Liver (tissue), 9 donors: ENCODE measurements around the gene PDE4B. TPM values are rescaled to one million over a fixed set of nuclear protein-coding genes. Genes with fewer than 3 reads are reported as not detected.

Experiments
- DNase-seq: peaks from one replicate; pipeline ENCODE4 v3.0.0-alpha.2; 2017; ENCODE audit warnings: low spot score
- H3K27ac ChIP-seq, 2 donors: one replicate each; pipeline ENCODE4 v1.7.0; 2013; ENCODE audit warnings: inconsistent platforms in 2 of 2, low read length in 2 of 2, control low read depth in 1 of 2, low read depth in 1 of 2, mild to moderate bottlenecking in 1 of 2
- H3K27me3 ChIP-seq, 4 donors: one replicate each; pipeline versions ENCODE4 v1.6.1 to v1.7.0; 2013; ENCODE audit warnings: low read length in 3 of 4, inconsistent platforms in 1 of 4, mild to moderate bottlenecking in 1 of 4, moderate library complexity in 1 of 4; ENCODE audit not compliant: control insufficient read depth in 4 of 4, insufficient read depth in 4 of 4
- H3K36me3 ChIP-seq, 4 donors: one replicate each; pipeline versions ENCODE4 v1.6.1 to v1.7.0; 2013; ENCODE audit warnings: low read length in 3 of 4, mild to moderate bottlenecking in 3 of 4, low read depth in 1 of 4, moderate library complexity in 1 of 4; ENCODE audit not compliant: control insufficient read depth in 4 of 4, insufficient read depth in 3 of 4
- H3K4me1 ChIP-seq, 4 donors: one replicate each; pipeline versions ENCODE4 v1.6.1 to v1.7.0; 2013; ENCODE audit warnings: low read length in 3 of 4, mild to moderate bottlenecking in 3 of 4, moderate library complexity in 1 of 4; ENCODE audit not compliant: control insufficient read depth in 4 of 4, insufficient read depth in 4 of 4
- H3K4me3 ChIP-seq, 3 donors: one replicate each; pipeline versions ENCODE4 v1.6.1 to v1.7.0; 2013; ENCODE audit warnings: low read length in 3 of 3, control low read depth in 1 of 3, low read depth in 1 of 3, mild to moderate bottlenecking in 1 of 3
- H3K9ac ChIP-seq, 2 donors: one replicate each; pipeline ENCODE4 v1.7.0; 2013; ENCODE audit warnings: low read length in 2 of 2, mild to moderate bottlenecking in 2 of 2, moderate library complexity in 2 of 2, control low read depth in 1 of 2, low read depth in 1 of 2
- H3K9me3 ChIP-seq, 4 donors: one replicate each; pipeline versions ENCODE4 v1.6.1 to v1.7.0; 2013; ENCODE audit warnings: low read length in 3 of 4; ENCODE audit not compliant: control insufficient read depth in 4 of 4
- EGR1 ChIP-seq, 2 donors: IDR thresholded peaks; 2 replicates each; pipeline ENCODE4 v1.6.1; 2016 to 2018; ENCODE audit warnings: antibody characterized with exemption in 2 of 2, low read depth in 2 of 2
- FOXA1 ChIP-seq: IDR thresholded peaks from 2 replicates; pipeline ENCODE4 v1.6.1; 2016; ENCODE audit warnings: antibody characterized with exemption
- FOXA2 ChIP-seq: IDR thresholded peaks from 2 replicates; pipeline ENCODE4 v1.6.1; 2016; ENCODE audit warnings: antibody characterized with exemption
- GABPA ChIP-seq, 2 donors: IDR thresholded peaks in 1 of 2; conservative IDR thresholded peaks in 1 of 2; 2 replicates each; pipeline ENCODE4 v1.6.1; 2016; ENCODE audit warnings: antibody characterized with exemption in 2 of 2, mild to moderate bottlenecking in 1 of 2, moderate library complexity in 1 of 2
- HNF4A ChIP-seq, 2 donors: conservative IDR thresholded peaks; 2 replicates each; pipeline ENCODE4 v1.6.1; 2016; ENCODE audit warnings: antibody characterized with exemption in 2 of 2, mild to moderate bottlenecking in 2 of 2
- HNF4G ChIP-seq: IDR thresholded peaks from 2 replicates; pipeline ENCODE4 v1.6.1; 2016; ENCODE audit warnings: antibody characterized with exemption
- JUND ChIP-seq, 2 donors: IDR thresholded peaks; 2 replicates each; pipeline ENCODE4 v1.6.1; 2016; ENCODE audit warnings: antibody characterized with exemption in 2 of 2
- NR2F2 ChIP-seq: IDR thresholded peaks from 2 replicates; pipeline ENCODE4 v1.6.1; 2016; ENCODE audit warnings: antibody characterized with exemption
- RAD21 ChIP-seq, 2 donors: IDR thresholded peaks; 2 replicates each; pipeline ENCODE4 v1.6.1; 2016; ENCODE audit warnings: antibody characterized with exemption in 2 of 2, mild to moderate bottlenecking in 2 of 2
- RXRA ChIP-seq, 2 donors: IDR thresholded peaks; 2 replicates each; pipeline ENCODE4 v1.6.1; 2017 to 2018; ENCODE audit warnings: antibody characterized with exemption in 2 of 2, mild to moderate bottlenecking in 1 of 2
- SP1 ChIP-seq: IDR thresholded peaks from 2 replicates; pipeline ENCODE4 v1.6.1; 2018; ENCODE audit warnings: antibody characterized with exemption, mild to moderate bottlenecking
- TAF1 ChIP-seq: conservative IDR thresholded peaks from 2 replicates; pipeline ENCODE4 v1.6.1; 2016; ENCODE audit warnings: antibody characterized with exemption, mild to moderate bottlenecking
- YY1 ChIP-seq: IDR thresholded peaks from 2 replicates; pipeline ENCODE4 v1.6.1; 2016; ENCODE audit warnings: antibody characterized with exemption, mild to moderate bottlenecking
- WGBS: extraction: QIAGEN DNeasy Blood & Tissue Kit; methylation state at CpG from one replicate; pipeline ENCODE4 v1.1.7; 2013; 5-methylcytosine and 5-hydroxymethylcytosine counted together
- polyA plus RNA-seq, 2 donors: library from polyadenylated mRNA; stranded (reverse) in 1 of 2; unstranded in 1 of 2; fragments of 200-250 nt in 1 of 2; fragments of >200 nt in 1 of 2; fragmentation: Nextera tagmentation in 1 of 2; extraction: Ambion mirVana in 1 of 2; gene quantifications; one replicate each; pipeline versions ENCODE4 v1.2.1 to v1.2.3, GENCODE V29; 2013 to 2015
- total RNA-seq, 2 donors: library from RNA; depleted of rRNA; stranded (reverse); fragments of >200 nt; gene quantifications; one replicate each; pipeline ENCODE4 v1.2.3, GENCODE V29; 2014
- TF ChIP-seq, protein P1 (sequence below): IDR thresholded peaks from 2 replicates; pipeline ENCODE4 v1.6.1; 2016; ENCODE audit warnings: antibody characterized with exemption, mild to moderate bottlenecking
- TF ChIP-seq, protein P2 (sequence below): IDR thresholded peaks from 2 replicates; pipeline ENCODE4 v1.6.1; 2016; ENCODE audit warnings: antibody characterized with exemption
- TF ChIP-seq, protein P3 (sequence below): IDR thresholded peaks from 2 replicates; pipeline ENCODE4 v1.6.1; 2016; ENCODE audit warnings: antibody characterized with exemption
- TF ChIP-seq, protein P4 (sequence below): IDR thresholded peaks from 2 replicates; pipeline ENCODE4 v1.6.1; 2016; ENCODE audit warnings: antibody characterized with exemption
- TF ChIP-seq, protein P5 (sequence below): fragments of 150-350 bp; IDR thresholded peaks from 2 replicates; pipeline ENCODE4 v1.5.1; 2017; ENCODE audit warnings: improper control_type of control experiment, low read depth, low read length; ENCODE audit not compliant: missing input control
- donor health status: healthy.
- donor health status: healthy.
- donor health status: healthy.
- donor health status: healthy.
- donor health status: healthy.

The PDE4B gene
- total and polyA plus RNA-seq, 4 donors: 1.9 to 3.9 (median 2.7) TPM

DNA sequence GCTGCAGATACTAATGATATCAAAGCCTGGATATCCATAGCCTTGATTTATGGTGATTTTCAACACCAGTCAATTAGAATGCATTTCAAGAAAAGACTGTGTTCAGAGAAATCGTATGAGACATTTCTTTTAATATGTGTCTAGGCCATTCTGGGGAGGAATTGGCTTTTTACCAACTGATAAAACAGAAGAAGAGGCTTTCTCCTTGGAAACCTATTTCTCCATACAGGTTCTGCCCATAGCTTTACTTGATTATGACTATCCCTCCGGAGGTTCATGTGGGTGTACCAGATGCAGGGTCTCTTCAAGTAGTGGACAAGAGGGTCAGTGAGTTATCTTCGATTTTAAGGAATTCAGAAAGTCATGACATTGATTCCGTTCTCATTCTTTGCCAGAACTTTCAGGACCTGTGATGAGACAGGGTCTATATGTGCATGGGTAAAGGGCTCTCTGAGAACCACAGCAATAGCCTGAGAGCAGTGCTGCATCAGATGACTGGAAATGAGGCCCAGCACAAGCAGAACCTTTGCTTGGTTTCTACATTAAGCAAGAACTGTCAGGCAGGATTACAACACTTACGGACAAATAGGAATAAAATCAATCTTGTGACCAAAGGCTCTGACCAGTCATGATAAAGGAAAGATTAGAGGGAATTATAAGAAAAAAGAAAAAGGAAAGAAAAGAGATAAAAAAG is 477.6 kb downstream of the PDE4B start (continued):
- TF ChIP-seq, protein P1, sequence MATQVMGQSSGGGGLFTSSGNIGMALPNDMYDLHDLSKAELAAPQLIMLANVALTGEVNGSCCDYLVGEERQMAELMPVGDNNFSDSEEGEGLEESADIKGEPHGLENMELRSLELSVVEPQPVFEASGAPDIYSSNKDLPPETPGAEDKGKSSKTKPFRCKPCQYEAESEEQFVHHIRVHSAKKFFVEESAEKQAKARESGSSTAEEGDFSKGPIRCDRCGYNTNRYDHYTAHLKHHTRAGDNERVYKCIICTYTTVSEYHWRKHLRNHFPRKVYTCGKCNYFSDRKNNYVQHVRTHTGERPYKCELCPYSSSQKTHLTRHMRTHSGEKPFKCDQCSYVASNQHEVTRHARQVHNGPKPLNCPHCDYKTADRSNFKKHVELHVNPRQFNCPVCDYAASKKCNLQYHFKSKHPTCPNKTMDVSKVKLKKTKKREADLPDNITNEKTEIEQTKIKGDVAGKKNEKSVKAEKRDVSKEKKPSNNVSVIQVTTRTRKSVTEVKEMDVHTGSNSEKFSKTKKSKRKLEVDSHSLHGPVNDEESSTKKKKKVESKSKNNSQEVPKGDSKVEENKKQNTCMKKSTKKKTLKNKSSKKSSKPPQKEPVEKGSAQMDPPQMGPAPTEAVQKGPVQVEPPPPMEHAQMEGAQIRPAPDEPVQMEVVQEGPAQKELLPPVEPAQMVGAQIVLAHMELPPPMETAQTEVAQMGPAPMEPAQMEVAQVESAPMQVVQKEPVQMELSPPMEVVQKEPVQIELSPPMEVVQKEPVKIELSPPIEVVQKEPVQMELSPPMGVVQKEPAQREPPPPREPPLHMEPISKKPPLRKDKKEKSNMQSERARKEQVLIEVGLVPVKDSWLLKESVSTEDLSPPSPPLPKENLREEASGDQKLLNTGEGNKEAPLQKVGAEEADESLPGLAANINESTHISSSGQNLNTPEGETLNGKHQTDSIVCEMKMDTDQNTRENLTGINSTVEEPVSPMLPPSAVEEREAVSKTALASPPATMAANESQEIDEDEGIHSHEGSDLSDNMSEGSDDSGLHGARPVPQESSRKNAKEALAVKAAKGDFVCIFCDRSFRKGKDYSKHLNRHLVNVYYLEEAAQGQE: peak; percentile 85
- TF ChIP-seq, protein P2, sequence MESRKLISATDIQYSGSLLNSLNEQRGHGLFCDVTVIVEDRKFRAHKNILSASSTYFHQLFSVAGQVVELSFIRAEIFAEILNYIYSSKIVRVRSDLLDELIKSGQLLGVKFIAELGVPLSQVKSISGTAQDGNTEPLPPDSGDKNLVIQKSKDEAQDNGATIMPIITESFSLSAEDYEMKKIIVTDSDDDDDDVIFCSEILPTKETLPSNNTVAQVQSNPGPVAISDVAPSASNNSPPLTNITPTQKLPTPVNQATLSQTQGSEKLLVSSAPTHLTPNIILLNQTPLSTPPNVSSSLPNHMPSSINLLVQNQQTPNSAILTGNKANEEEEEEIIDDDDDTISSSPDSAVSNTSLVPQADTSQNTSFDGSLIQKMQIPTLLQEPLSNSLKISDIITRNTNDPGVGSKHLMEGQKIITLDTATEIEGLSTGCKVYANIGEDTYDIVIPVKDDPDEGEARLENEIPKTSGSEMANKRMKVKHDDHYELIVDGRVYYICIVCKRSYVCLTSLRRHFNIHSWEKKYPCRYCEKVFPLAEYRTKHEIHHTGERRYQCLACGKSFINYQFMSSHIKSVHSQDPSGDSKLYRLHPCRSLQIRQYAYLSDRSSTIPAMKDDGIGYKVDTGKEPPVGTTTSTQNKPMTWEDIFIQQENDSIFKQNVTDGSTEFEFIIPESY: peak; percentile 85
- peak; percentile 33 for TF ChIP-seq FOXA2

DNA sequence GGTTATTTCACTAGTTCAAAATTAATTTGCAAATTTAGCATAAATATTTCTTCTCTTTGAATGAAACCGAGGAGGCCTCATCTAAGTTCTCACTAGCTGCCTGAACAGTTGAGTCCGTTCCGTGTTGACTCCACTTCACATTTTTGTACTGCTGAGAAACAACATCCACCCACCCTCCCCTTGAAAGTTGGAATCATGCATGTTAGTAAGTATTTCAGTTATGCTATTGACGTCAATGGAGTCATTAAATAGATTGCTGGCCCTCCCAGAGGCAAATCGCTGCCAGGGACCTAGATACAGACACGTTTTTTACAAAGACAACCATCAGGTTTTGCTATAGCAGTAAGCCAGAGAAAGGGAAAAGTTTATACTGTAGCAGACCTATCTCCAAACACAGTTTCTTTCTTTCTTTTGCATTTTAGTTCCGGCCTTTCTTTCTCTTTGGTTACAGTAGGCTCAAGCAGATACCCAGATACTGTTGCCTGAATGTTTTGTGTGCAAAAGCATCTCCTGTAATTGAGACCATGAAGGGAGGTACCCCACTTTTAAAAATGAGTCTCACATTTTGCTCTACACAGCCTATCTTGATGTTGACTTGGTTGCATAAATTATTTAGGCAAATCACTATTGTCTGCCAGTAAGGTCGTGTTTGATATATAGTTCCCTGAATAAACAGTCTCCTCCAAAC is 478.7 kb downstream of the PDE4B start:
- H3K27me3 ChIP-seq: no peaks in the 10 kb centered on the region
- peak overlapping the region; percentile 56 to 72 for H3K27ac ChIP-seq
- no peak overlapping the region for H3K4me3 ChIP-seq
- H3K9ac ChIP-seq: no peak overlapping the region
- H3K4me1 ChIP-seq: peaks cover 0 to 9% (median 5%) of the 10 kb centered on the region in 4 donors
- 28% methylated on average over 8 of the region's 8 CpGs for WGBS
- peak in 1 of 2 donors; percentile 55 for TF ChIP-seq EGR1 (IDR thresholded peaks at IDR 0.05; ENCODE audit: low read depth in 2 of 2)
- TF ChIP-seq YY1: peak; percentile 80
- peak; percentile 16 for TF ChIP-seq HNF4G
- TF ChIP-seq, protein P3, sequence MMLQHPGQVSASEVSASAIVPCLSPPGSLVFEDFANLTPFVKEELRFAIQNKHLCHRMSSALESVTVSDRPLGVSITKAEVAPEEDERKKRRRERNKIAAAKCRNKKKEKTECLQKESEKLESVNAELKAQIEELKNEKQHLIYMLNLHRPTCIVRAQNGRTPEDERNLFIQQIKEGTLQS: peak; percentile 14
- no peak for TF ChIP-seq FOXA1
- peak; percentile 75 for TF ChIP-seq SP1
- TF ChIP-seq, protein P4, sequence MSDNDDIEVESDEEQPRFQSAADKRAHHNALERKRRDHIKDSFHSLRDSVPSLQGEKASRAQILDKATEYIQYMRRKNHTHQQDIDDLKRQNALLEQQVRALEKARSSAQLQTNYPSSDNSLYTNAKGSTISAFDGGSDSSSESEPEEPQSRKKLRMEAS: peak; percentile 71
- peak; percentile 49 for TF ChIP-seq FOXA2
- TF ChIP-seq NR2F2: peak; percentile 75
- TF ChIP-seq JUND (IDR thresholded peaks at IDR 0.05): peak; percentile 47 to 58
- TF ChIP-seq, protein P2: peak; percentile 79
- no peak for TF ChIP-seq GABPA (IDR thresholded peaks at IDR 0.05 in 1 of 2, conservative IDR thresholded peaks at IDR 0.05 in 1 of 2)
- TF ChIP-seq, protein P5, sequence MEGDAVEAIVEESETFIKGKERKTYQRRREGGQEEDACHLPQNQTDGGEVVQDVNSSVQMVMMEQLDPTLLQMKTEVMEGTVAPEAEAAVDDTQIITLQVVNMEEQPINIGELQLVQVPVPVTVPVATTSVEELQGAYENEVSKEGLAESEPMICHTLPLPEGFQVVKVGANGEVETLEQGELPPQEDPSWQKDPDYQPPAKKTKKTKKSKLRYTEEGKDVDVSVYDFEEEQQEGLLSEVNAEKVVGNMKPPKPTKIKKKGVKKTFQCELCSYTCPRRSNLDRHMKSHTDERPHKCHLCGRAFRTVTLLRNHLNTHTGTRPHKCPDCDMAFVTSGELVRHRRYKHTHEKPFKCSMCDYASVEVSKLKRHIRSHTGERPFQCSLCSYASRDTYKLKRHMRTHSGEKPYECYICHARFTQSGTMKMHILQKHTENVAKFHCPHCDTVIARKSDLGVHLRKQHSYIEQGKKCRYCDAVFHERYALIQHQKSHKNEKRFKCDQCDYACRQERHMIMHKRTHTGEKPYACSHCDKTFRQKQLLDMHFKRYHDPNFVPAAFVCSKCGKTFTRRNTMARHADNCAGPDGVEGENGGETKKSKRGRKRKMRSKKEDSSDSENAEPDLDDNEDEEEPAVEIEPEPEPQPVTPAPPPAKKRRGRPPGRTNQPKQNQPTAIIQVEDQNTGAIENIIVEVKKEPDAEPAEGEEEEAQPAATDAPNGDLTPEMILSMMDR: no peak
- TF ChIP-seq RAD21 (IDR thresholded peaks at IDR 0.05): peak; percentile 60 to 62
- no peak for TF ChIP-seq TAF1
- TF ChIP-seq RXRA (IDR thresholded peaks at IDR 0.05): peak; percentile 35 to 74
- no peak for TF ChIP-seq HNF4A (conservative IDR thresholded peaks at IDR 0.05)
- TF ChIP-seq, protein P1: no peak
- H3K36me3 ChIP-seq: no peaks in the 10 kb centered on the region
- H3K9me3 ChIP-seq: no peaks in the 10 kb centered on the region
- no peak for DNase-seq
